Fibroblast of lung (primary cell): ENCODE data around the gene CHRNA9.

Experiments
- CTCF ChIP-seq, 2 donors: IDR thresholded peaks in 1 of 2; conservative IDR thresholded peaks in 1 of 2; 1 replicate in 1 of 2; 2 replicates in 1 of 2; pipeline ENCODE4 v1.5.1; 2011 to 2012; ENCODE audit warnings: low read length in 2 of 2, control low read depth in 1 of 2, inconsistent platforms in 1 of 2, low read depth in 1 of 2, mild to moderate bottlenecking in 1 of 2
- EZH2 ChIP-seq: IDR thresholded peaks from 2 replicates; pipeline ENCODE4 v1.5.1; 2012; ENCODE audit warnings: low read length, control low read depth, mild to moderate bottlenecking; ENCODE audit errors: missing control alignments

DNA sequence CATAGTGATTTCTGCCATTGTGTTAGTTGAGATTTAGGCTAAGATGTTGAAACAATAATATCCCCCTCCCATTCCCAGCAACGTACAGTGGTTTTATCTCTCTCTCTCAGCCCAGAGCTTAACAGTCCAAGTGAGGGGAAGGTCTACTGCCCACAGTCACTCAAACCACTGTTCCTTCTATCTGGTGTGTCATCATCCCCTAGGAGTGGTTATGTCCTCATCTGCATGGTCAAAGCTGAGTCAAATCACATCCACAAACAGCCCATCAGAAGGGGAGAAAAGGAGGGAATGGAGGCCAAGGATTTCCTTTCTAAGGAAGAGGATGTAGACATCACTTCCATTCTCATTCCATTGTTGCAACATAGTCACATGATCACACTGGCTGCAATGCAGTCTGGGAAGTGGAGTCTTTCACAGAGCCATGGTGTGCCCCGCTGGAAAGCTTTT is 42.8 kb upstream of the CHRNA9 start:
- TF ChIP-seq CTCF (conservative IDR thresholded peaks at IDR 0.05 in 1 of 2, IDR thresholded peaks at IDR 0.05 in 1 of 2; ENCODE audit: low read depth in 1 of 2, low read length in 2 of 2) = no peak
- TF ChIP-seq EZH2 = no peak
